BLaER1 treated with 17β-estradiol and CSF1 and Interleukin-3, amounts not matched to agents 10 nM and 100 nM (cell line): ENCODE results near the gene ONECUT3.

Experiments
- H3K27ac ChIP-seq, 11 experiments: shearing (Covaris generic); formaldehyde crosslinking; 2 replicates each; pipeline ENCODE4 v1.8.1; 2022
- H3K27me3 ChIP-seq, 11 experiments: shearing (Covaris generic); formaldehyde crosslinking; 2 replicates each; pipeline ENCODE4 v1.8.1; 2022
- H3K36me3 ChIP-seq, 11 experiments: shearing (Covaris generic); formaldehyde crosslinking; 2 replicates each; pipeline ENCODE4 v1.8.1; 2022
- H3K4me1 ChIP-seq, 10 experiments: shearing (Covaris generic); formaldehyde crosslinking; 2 replicates each; pipeline ENCODE4 v1.8.1; 2022
- H3K4me2 ChIP-seq, 11 experiments: shearing (Covaris generic); formaldehyde crosslinking; 2 replicates each; pipeline ENCODE4 v1.8.1; 2022
- H3K4me3 ChIP-seq, 10 experiments: shearing (Covaris generic); formaldehyde crosslinking; 2 replicates each; pipeline ENCODE4 v1.8.1; 2022
- H3K9ac ChIP-seq, 11 experiments: shearing (Covaris generic); formaldehyde crosslinking; 2 replicates each; pipeline ENCODE4 v1.8.1; 2022
- H3K9me3 ChIP-seq, 11 experiments: shearing (Covaris generic); formaldehyde crosslinking; replicated peaks in 1 of 11; 2 replicates each; pipeline ENCODE4 v1.8.1; 2022
- H4K20me1 ChIP-seq, 11 experiments: shearing (Covaris generic); formaldehyde crosslinking; 2 replicates each; pipeline ENCODE4 v1.8.1; 2022
- Cebpa-rat ChIP-seq, 11 experiments: shearing (Covaris generic); IDR thresholded peaks; 2 replicates each; pipeline ENCODE4 v1.8.1; 2022

ONECUT3 gene

GRCh38 chr19:1815605-1816529 lies 62.6 kb downstream of the ONECUT3 start:
- Histone ChIP-seq H3K27ac (no peak overlapping the region), H3K4me2 (no peak overlapping the region), H3K9ac (no peak overlapping the region), H3K27me3 (no peaks in the 10 kb centered on the region), H4K20me1 (peaks cover 27 to 76% (median 60%) of the 10 kb centered on the region in 11 experiments; a peak in 21 of 22 replicates), H3K9me3 (no peaks in the 10 kb centered on the region), H3K4me3 (no peak overlapping the region), H3K36me3 (peaks cover 58 to 67% (median 64%) of the 10 kb centered on the region in 11 experiments), H3K4me1 (peaks cover 15 to 39% (median 35%) of the 10 kb centered on the region in 10 experiments)
- no peak for TF ChIP-seq Cebpa-rat (IDR thresholded peaks at IDR 0.05)

- H3K27ac ChIP-seq: no peak overlapping the region
- H3K4me3 ChIP-seq: no peak overlapping the region
- H3K4me1 ChIP-seq: peaks cover 12 to 31% (median 27%) of the 10 kb centered on the region in 10 experiments
- no peak for TF ChIP-seq Cebpa-rat (IDR thresholded peaks at IDR 0.05)
- H3K9me3 ChIP-seq: no peaks in the 10 kb centered on the region
- H3K4me2 ChIP-seq: no peak overlapping the region
- peaks cover 32 to 84% (median 66%) of the 10 kb centered on the region in 11 experiments; a peak in 21 of 22 replicates for H4K20me1 ChIP-seq
- H3K27me3 ChIP-seq: no peaks in the 10 kb centered on the region
- H3K36me3 ChIP-seq: peaks cover 66 to 76% (median 73%) of the 10 kb centered on the region in 11 experiments
- H3K9ac ChIP-seq: no peak overlapping the region
These were observed 63.4 kb downstream of the ONECUT3 start for GRCh38 chr19:1816530-1817298.

GRCh38 chr19:1817553-1818179 lies 64.4 kb downstream of the ONECUT3 start:
- H3K4me2 ChIP-seq: no peak overlapping the region
- TF ChIP-seq Cebpa-rat (IDR thresholded peaks at IDR 0.05): no peak
- H3K4me3 ChIP-seq: no peak overlapping the region
- peaks cover 76 to 85% (median 82%) of the 10 kb centered on the region in 11 experiments for H3K36me3 ChIP-seq
- H4K20me1 ChIP-seq: peaks cover 41 to 93% (median 75%) of the 10 kb centered on the region in 11 experiments; a peak in 21 of 22 replicates
- peaks cover 10 to 29% (median 25%) of the 10 kb centered on the region in 10 experiments; a peak in 19 of 20 replicates for H3K4me1 ChIP-seq
- H3K9me3 ChIP-seq: no peaks in the 10 kb centered on the region
- 0 out of 22 replicates have a peak overlapping the region, but pooled peaks of 1 of the 11 experiments have one; percentile 15 for H3K9ac ChIP-seq
- H3K27me3 ChIP-seq: no peaks in the 10 kb centered on the region
- no peak overlapping the region for H3K27ac ChIP-seq

- no peak for TF ChIP-seq Cebpa-rat (IDR thresholded peaks at IDR 0.05)
- peaks cover 51 to 95% (median 78%) of the 10 kb centered on the region in 11 experiments; a peak in 21 of 22 replicates for H4K20me1 ChIP-seq
- peaks cover 86 to 95% (median 92%) of the 10 kb centered on the region in 11 experiments for H3K36me3 ChIP-seq
- no peak overlapping the region for H3K4me2 ChIP-seq
- H3K27me3 ChIP-seq: no peaks in the 10 kb centered on the region
- H3K9ac ChIP-seq: no peak overlapping the region
- no peak overlapping the region for H3K4me3 ChIP-seq
- H3K27ac ChIP-seq: no peak overlapping the region
- H3K9me3 ChIP-seq: no peaks in the 10 kb centered on the region
- H3K4me1 ChIP-seq: peaks cover 2 to 22% (median 16%) of the 10 kb centered on the region in 10 experiments; a peak in 17 of 20 replicates
These were observed 65.4 kb downstream of the ONECUT3 start for GRCh38 chr19:1818549-1819195.

- peaks cover 94 to 99% (median 96%) of the 10 kb centered on the region in 11 experiments for H3K36me3 ChIP-seq
- H3K9me3 ChIP-seq: no peaks in the 10 kb centered on the region
- H3K4me3 ChIP-seq: no peak overlapping the region
These were observed 66.3 kb downstream of the ONECUT3 start for GRCh38 chr19:1819341-1820255.

GRCh38 chr19:1822210-1822609 lies 68.9 kb downstream of the ONECUT3 start:
- Histone ChIP-seq H3K27me3 (no peaks in the 10 kb centered on the region), H3K4me1 (peaks cover 2 to 16% (median 7%) of the 10 kb centered on the region in 10 experiments; a peak in 15 of 20 replicates), H3K36me3 (peaks cover 82 to 96% (median 93%) of the 10 kb centered on the region in 11 experiments), H3K9ac (peak overlapping the region in 2 of 11 experiments; percentile 9 to 24; a peak in 1 of 22 replicates), H3K27ac (no peak overlapping the region), H4K20me1 (peaks cover 71 to 98% (median 88%) of the 10 kb centered on the region in 11 experiments; a peak in 21 of 22 replicates), H3K4me2 (no peak overlapping the region), H3K4me3 (no peak overlapping the region), H3K9me3 (no peaks in the 10 kb centered on the region)
- TF ChIP-seq Cebpa-rat (IDR thresholded peaks at IDR 0.05): no peak

More at GRCh38 chr19:1819341-1820255, 66.3 kb downstream of the ONECUT3 start:
- no peak for TF ChIP-seq Cebpa-rat (IDR thresholded peaks at IDR 0.05)
- 0 out of 22 replicates have a peak overlapping the region, but pooled peaks of 1 of the 11 experiments have one; percentile 0 for H3K9ac ChIP-seq
- H3K27me3 ChIP-seq: no peaks in the 10 kb centered on the region
- no peak overlapping the region for H3K4me2 ChIP-seq
- no peak overlapping the region for H3K27ac ChIP-seq
- peaks cover 55 to 95% (median 79%) of the 10 kb centered on the region in 11 experiments; a peak in 21 of 22 replicates for H4K20me1 ChIP-seq
- peaks cover 0 to 13% (median 6%) of the 10 kb centered on the region in 10 experiments; a peak in 13 of 20 replicates for H3K4me1 ChIP-seq

- peaks cover 82 to 96% (median 93%) of the 10 kb centered on the region in 11 experiments for H3K36me3 ChIP-seq
- H3K4me3 ChIP-seq: no peak overlapping the region
- H3K27ac ChIP-seq: no peak overlapping the region
- no peak for TF ChIP-seq Cebpa-rat (IDR thresholded peaks at IDR 0.05)
- H3K4me2 ChIP-seq: no peak overlapping the region
- no peaks in the 10 kb centered on the region for H3K9me3 ChIP-seq
- H3K4me1 ChIP-seq: peaks cover 4 to 23% (median 14%) of the 10 kb centered on the region in 10 experiments; a peak in 15 of 20 replicates
- H3K9ac ChIP-seq: peak overlapping the region in 1 of 11 experiments; percentile 24; a peak in 1 of 22 replicates
- H4K20me1 ChIP-seq: peaks cover 72 to 98% (median 88%) of the 10 kb centered on the region in 11 experiments
- H3K27me3 ChIP-seq: no peaks in the 10 kb centered on the region
These were observed 69.7 kb downstream of the ONECUT3 start for GRCh38 chr19:1823020-1823419.
